H1 (cell line): ENCODE measurements around the gene DDX51. TPM values are rescaled to one million over a fixed set of nuclear protein-coding genes. Genes with fewer than 3 reads are reported as not detected.

ENCODE experiments used
- BRCA1 ChIP-seq: IDR thresholded peaks from 2 replicates; pipeline ENCODE4 v1.6.1; 2012; ENCODE audit warnings: low read depth, low read length, improper control_type of control experiment
- CBX8 ChIP-seq: fragments of 300-800, 300-1000 bp; sonication (generic); IDR thresholded peaks from 2 replicates; pipeline ENCODE4 v1.7.1; 2016; ENCODE audit warnings: low read depth, low read length, borderline replicate concordance
- CHD2 ChIP-seq: IDR thresholded peaks from 2 replicates; pipeline ENCODE4 v1.6.1; 2012; ENCODE audit warnings: low read length, improper control_type of control experiment
- CHD7 ChIP-seq: fragments of 300-600 bp; sonication (generic); IDR thresholded peaks from 2 replicates; pipeline ENCODE4 v1.7.1; 2012; ENCODE audit warnings: low read length, moderate library complexity, mild to moderate bottlenecking, inconsistent platforms; ENCODE audit not compliant: insufficient replicate concordance
- EZH2 ChIP-seq: fragments of 200-600 bp; sonication (generic); IDR thresholded peaks from 2 replicates; pipeline ENCODE4 v1.7.1; 2012; ENCODE audit warnings: low read depth, mild to moderate bottlenecking, moderate library complexity, low read length, inconsistent platforms; ENCODE audit not compliant: severe bottlenecking
- JUND ChIP-seq: IDR thresholded peaks from 2 replicates; pipeline ENCODE4 v1.6.1; 2011; ENCODE audit warnings: mild to moderate bottlenecking, improper control_type of control experiment, low read length
- KDM1A ChIP-seq: fragments of 200-600, 300-600 bp; sonication (generic); IDR thresholded peaks from 2 replicates; pipeline ENCODE4 v1.7.1; 2016; ENCODE audit warnings: mild to moderate bottlenecking, low read length, borderline replicate concordance
- RNF2 ChIP-seq: fragments of 200-900, 300-1000 bp; sonication (generic); IDR thresholded peaks from 2 replicates; pipeline ENCODE4 v1.7.1; 2016; ENCODE audit warnings: borderline replicate concordance, low read depth, mild to moderate bottlenecking, antibody characterized with exemption, low read length; ENCODE audit not compliant: poor library complexity, severe bottlenecking; ENCODE audit errors: missing control alignments
- RXRA ChIP-seq: IDR thresholded peaks from 2 replicates; pipeline ENCODE4 v1.6.1; 2011; ENCODE audit warnings: low read depth, mild to moderate bottlenecking, low read length, moderate library complexity; ENCODE audit not compliant: insufficient read depth
- SP4 ChIP-seq: IDR thresholded peaks from 2 replicates; pipeline ENCODE4 v1.6.1; 2012; ENCODE audit warnings: low read length, inconsistent platforms
- polyA plus RNA-seq, 7 experiments: library from polyadenylated mRNA; depleted of rRNA in 3 of 7; stranded (reverse) in 5 of 7; unstranded in 2 of 7; fragments of >200 nt in 5 of 7; fragments of 200-250 nt in 2 of 7; gene quantifications; 1 replicate in 5 of 7; 2 replicates in 1 of 7; 4 replicates in 1 of 7; pipeline versions ENCODE4 v1.2.1 to v1.2.3, GENCODE V29; 2011 to 2013; ENCODE audit warnings: missing spikeins in 2 of 7, mixed read lengths in 2 of 7
- total RNA-seq: library from RNA; stranded (reverse); fragmentation: NEBNext Ultra II Directional; extraction: Animal tissue kit (Norgen Biotek cat#: 25700); gene quantifications from 2 replicates; pipeline ENCODE4 v1.2.1, GENCODE V29; 2021

DDX51 gene
- total and polyA plus RNA-seq, 2 of the 8 experiments (the other 6 are each of a cell fraction or from before 2014, with no cell fraction given): 11.2 to 24.4 TPM

- no peak for TF ChIP-seq CHD7
- no peak for TF ChIP-seq RNF2
- TF ChIP-seq KDM1A: no peak
- TF ChIP-seq BRCA1: no peak
- TF ChIP-seq EZH2: no peak
- no peak for TF ChIP-seq JUND
- TF ChIP-seq CHD2: no peak
- TF ChIP-seq CBX8: no peak
- no peak for TF ChIP-seq RXRA
- TF ChIP-seq SP4: no peak
Observed at GRCh38 chr12:132173135-132174014, 29.3 kb upstream of the DDX51 start (continued).
